ENCODE measurements around the gene PIEZO2. TPM values are rescaled to one million over a fixed set of nuclear protein-coding genes. Genes with fewer than 3 reads are reported as not detected.
"Not testable (repeated sequence)": the region's sequence is repeated elsewhere in the genome, so short reads cannot be mapped to it uniquely, and the experiment has no call there.

The PIEZO2 gene
- total RNA-seq, 4 donors from 2014 or later, result 2.1 to 7.4 (median 2.5) TPM; not detected in 1

- intact Hi-C loops (cut with DNase I), result no loop called here
These were observed 13.1 kb downstream of the PIEZO2 start for GRCh38 chr18:11136241-11136640.

DNA sequence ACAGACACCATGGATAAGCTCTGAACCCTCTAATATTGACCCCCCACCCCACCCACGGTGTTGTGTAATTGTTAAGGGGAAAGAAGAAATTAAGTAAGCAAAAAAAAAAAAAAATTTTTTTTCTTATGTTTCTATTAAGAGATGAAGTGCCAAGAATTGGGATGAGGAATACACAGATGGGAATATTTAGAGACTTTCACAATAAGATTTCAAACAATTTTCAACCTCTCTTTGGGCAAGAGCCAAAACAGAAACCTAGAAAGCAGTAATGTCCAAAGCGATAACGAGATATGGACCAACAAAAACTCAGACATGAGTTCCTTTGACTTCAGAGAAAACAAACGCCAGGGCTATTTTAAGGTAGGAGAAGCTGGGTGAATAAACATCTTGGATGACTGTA lies 14.4 kb downstream of the PIEZO2 start:
- DNase-seq, result no peak
- no peaks in the 10 kb centered on the region for H3K36me3 ChIP-seq

More at GRCh38 chr18:11136241-11136640, 13.1 kb downstream of the PIEZO2 start:
- H3K9me3 ChIP-seq, result no peaks in the 10 kb centered on the region
- no peak for DNase-seq
- no peaks in the 10 kb centered on the region for H3K36me3 ChIP-seq
- peaks cover 0 to 9% (median 3%) of the 10 kb centered on the region in 3 donors for H3K4me1 ChIP-seq
- no peak overlapping the region for H3K4me3 ChIP-seq
- no peaks in the 10 kb centered on the region for H3K27me3 ChIP-seq
- no peak for TF ChIP-seq POLR2A (IDR thresholded peaks at IDR 0.05)
- TF ChIP-seq, protein P1, sequence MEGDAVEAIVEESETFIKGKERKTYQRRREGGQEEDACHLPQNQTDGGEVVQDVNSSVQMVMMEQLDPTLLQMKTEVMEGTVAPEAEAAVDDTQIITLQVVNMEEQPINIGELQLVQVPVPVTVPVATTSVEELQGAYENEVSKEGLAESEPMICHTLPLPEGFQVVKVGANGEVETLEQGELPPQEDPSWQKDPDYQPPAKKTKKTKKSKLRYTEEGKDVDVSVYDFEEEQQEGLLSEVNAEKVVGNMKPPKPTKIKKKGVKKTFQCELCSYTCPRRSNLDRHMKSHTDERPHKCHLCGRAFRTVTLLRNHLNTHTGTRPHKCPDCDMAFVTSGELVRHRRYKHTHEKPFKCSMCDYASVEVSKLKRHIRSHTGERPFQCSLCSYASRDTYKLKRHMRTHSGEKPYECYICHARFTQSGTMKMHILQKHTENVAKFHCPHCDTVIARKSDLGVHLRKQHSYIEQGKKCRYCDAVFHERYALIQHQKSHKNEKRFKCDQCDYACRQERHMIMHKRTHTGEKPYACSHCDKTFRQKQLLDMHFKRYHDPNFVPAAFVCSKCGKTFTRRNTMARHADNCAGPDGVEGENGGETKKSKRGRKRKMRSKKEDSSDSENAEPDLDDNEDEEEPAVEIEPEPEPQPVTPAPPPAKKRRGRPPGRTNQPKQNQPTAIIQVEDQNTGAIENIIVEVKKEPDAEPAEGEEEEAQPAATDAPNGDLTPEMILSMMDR (IDR thresholded peaks at IDR 0.05), result no peak
- 29 to 35% methylated on average over 2 of the region's 2 CpGs for WGBS, 2 donors
- peak overlapping the region in 1 of 4 donors; percentile 29 for H3K27ac ChIP-seq

DNA sequence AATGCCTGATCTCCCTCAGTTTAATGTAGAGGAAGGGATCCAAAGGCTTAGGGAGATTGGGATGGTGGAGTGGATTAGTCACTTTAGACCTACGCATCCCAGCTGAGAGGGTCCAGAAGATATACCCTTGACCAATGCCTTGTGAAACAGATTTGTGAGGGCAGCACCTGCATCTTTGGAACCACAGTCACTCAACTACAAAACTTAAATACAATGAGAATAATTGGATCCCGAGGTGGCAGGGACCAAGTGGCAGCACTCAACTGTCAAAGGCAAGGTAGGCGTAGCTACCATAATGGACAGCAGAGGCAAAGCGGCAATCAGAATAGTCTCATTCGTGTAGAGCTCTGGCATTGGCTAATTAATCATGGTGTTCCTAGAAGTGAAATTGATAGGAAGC lies 20.3 kb downstream of the PIEZO2 start:
- H3K4me1 ChIP-seq; H3K36me3 ChIP-seq; H3K9me3 ChIP-seq; H3K4me3 ChIP-seq; DNase-seq; H3K27ac ChIP-seq; intact Hi-C loops (cut with DNase I); H3K27me3 ChIP-seq: not testable (repeated sequence)
- WGBS, 2 donors, result 71 to 90% methylated on average over 5 of the region's 5 CpGs

More for the DNA sequence above, 14.4 kb downstream of the PIEZO2 start:
- Histone ChIP-seq H3K4me3 (no peak overlapping the region), H3K4me1 (peaks cover 0 to 9% (median 3%) of the 10 kb centered on the region in 3 donors), H3K27ac (no peak overlapping the region), H3K27me3 (no peaks in the 10 kb centered on the region), H3K9me3 (no peaks in the 10 kb centered on the region)
- TF ChIP-seq, protein P1 (IDR thresholded peaks at IDR 0.05), result no peak
- TF ChIP-seq POLR2A (IDR thresholded peaks at IDR 0.05), result no peak
- 39 to 61% methylated on average over 4 of the region's 4 CpGs for WGBS, 2 donors
- intact Hi-C loops (cut with DNase I), result no loop called here

GRCh38 chr18:11125492-11126315 lies 23.7 kb downstream of the PIEZO2 start:
- no peaks in the 10 kb centered on the region for H3K27me3 ChIP-seq
- peaks cover 0 to 5% (median 0%) of the 10 kb centered on the region in 3 donors for H3K9me3 ChIP-seq
- intact Hi-C loops (cut with DNase I), result no loop called here
- TF ChIP-seq, protein P1 (IDR thresholded peaks at IDR 0.05), result no peak
- no peak for TF ChIP-seq POLR2A (IDR thresholded peaks at IDR 0.05)
- peak overlapping the region in 1 of 4 donors; percentile 21 for H3K27ac ChIP-seq
- H3K36me3 ChIP-seq, result no peaks in the 10 kb centered on the region
- H3K4me3 ChIP-seq, result no peak overlapping the region
- 57 to 63% methylated on average over 9 to 10 of the region's 10 CpGs for WGBS, 2 donors
- no peaks in the 10 kb centered on the region for H3K4me1 ChIP-seq
- DNase-seq, result no peak

DNA sequence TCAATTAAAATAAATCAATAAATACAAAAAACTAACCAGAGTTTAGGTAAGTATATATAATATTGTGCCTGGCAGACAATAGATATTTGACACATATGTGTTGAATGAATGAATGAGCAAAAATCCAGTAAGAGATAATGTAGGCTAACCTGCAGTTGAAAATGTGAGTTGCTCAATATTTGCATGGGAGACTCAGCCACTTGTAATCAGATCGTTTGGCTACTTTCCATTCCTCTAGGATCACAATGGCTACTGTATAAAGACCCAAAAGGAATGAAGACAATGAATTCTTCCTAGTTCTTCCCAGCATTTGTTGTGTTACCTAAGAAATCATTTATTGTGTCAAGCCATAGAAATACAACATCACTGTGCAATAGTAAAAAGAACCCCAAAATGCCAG lies 25.3 kb downstream of the PIEZO2 start:
- WGBS, 2 donors, result 43 to 48% methylated on average over 1 of the region's 1 CpG
- H3K36me3 ChIP-seq, result no peaks in the 10 kb centered on the region
- no peak overlapping the region for H3K27ac ChIP-seq
- no peaks in the 10 kb centered on the region for H3K9me3 ChIP-seq
- peaks cover 0 to 4% (median 0%) of the 10 kb centered on the region in 3 donors for H3K4me1 ChIP-seq
- TF ChIP-seq POLR2A (IDR thresholded peaks at IDR 0.05), result no peak
- TF ChIP-seq, protein P1 (IDR thresholded peaks at IDR 0.05), result no peak
- no peaks in the 10 kb centered on the region for H3K27me3 ChIP-seq
- no peak overlapping the region for H3K4me3 ChIP-seq
- no peak for DNase-seq
- intact Hi-C loops (cut with DNase I), result no loop called here

All from esophagus squamous epithelium (tissue), 5 donors.